VCaP (cell line): ENCODE measurements around the gene MRPL44.
"Not testable (repeated sequence)": the region's sequence is repeated elsewhere in the genome, so short reads cannot be mapped to it uniquely, and the experiment has no call there.

Experiments used
- H3K27ac ChIP-seq: fragments of 450-650 bp; 2 replicates; pipeline ENCODE4 v1.5.1; 2017
- TF ChIP-seq, protein P1 (sequence below): fragments of 450-650 bp; conservative IDR thresholded peaks from 2 replicates; pipeline ENCODE4 v1.5.1; 2017; ENCODE audit warnings: mild to moderate bottlenecking, moderate library complexity

Gene MRPL44

DNA sequence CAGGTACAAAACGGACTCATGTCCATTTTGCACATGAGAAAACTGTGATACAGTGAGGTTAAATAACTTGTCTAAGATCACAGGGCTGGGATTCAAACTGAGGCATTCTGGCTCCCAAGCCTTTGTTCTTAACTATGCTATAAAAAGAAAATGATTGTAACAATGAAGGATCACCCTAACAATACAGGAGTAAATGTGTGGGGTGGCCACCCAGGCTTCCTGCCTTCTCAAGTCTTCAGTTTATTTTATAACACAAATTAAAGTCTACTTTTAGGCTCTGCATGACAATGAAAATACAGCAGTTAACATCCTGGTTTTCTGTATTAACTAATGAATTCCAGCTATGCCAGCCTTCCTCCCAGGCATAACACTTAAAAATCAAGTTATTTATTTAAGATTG, 19.7 kb upstream of the MRPL44 start:
- TF ChIP-seq, protein P1, sequence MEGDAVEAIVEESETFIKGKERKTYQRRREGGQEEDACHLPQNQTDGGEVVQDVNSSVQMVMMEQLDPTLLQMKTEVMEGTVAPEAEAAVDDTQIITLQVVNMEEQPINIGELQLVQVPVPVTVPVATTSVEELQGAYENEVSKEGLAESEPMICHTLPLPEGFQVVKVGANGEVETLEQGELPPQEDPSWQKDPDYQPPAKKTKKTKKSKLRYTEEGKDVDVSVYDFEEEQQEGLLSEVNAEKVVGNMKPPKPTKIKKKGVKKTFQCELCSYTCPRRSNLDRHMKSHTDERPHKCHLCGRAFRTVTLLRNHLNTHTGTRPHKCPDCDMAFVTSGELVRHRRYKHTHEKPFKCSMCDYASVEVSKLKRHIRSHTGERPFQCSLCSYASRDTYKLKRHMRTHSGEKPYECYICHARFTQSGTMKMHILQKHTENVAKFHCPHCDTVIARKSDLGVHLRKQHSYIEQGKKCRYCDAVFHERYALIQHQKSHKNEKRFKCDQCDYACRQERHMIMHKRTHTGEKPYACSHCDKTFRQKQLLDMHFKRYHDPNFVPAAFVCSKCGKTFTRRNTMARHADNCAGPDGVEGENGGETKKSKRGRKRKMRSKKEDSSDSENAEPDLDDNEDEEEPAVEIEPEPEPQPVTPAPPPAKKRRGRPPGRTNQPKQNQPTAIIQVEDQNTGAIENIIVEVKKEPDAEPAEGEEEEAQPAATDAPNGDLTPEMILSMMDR: no peak
- H3K27ac ChIP-seq: no peak overlapping the region

DNA sequence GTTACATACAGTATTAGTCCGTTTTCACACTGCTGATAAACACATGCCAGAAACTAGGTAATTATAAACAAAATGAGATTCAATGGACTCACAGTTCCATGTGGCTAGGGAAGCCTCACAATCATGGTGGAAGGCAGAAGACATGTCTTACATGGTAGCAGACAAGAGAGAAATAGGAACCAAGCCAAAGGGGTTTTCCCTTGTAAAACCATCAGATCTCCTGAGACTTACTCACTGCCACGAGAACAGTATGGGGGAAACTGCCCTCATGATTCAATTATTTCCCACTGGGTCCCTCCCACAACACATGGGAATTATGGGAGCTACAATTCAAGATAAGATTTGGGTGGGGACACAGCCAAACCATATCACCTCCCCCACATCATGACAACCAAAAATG, 17.8 kb upstream of the MRPL44 start:
- not testable (repeated sequence) for H3K27ac ChIP-seq

GRCh38 chr2:223941579-223942277, 15.5 kb upstream of the MRPL44 start:
- H3K27ac ChIP-seq: no peak overlapping the region
- TF ChIP-seq, protein P1: no peak

DNA sequence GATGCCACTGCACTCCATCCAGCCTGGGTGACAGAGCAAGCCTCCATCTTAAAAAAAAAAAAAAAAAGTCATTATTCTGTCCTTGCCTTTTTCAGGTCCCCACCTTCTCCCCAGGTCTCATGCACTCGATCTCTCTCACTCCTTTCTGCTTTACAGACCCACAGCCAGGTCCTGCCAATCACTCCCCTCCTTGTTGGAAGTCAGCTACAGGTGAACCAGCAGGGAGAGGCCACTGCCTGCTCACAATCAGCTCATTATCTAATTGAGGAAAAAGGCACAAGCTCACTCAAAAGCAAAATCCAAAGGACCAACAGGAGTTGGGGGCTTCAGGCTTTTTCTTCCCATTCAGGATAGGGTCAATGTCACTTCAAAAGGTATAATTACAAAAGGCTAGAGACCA, 14.1 kb upstream of the MRPL44 start:
- H3K27ac ChIP-seq: peak overlapping the region; percentile 90

GRCh38 chr2:223943561-223944008, 13.7 kb upstream of the MRPL44 start:
- TF ChIP-seq, protein P1: no peak
- H3K27ac ChIP-seq: peak overlapping the region; percentile 90

More for the DNA sequence above, 14.1 kb upstream of the MRPL44 start:
- TF ChIP-seq, protein P1: no peak

DNA sequence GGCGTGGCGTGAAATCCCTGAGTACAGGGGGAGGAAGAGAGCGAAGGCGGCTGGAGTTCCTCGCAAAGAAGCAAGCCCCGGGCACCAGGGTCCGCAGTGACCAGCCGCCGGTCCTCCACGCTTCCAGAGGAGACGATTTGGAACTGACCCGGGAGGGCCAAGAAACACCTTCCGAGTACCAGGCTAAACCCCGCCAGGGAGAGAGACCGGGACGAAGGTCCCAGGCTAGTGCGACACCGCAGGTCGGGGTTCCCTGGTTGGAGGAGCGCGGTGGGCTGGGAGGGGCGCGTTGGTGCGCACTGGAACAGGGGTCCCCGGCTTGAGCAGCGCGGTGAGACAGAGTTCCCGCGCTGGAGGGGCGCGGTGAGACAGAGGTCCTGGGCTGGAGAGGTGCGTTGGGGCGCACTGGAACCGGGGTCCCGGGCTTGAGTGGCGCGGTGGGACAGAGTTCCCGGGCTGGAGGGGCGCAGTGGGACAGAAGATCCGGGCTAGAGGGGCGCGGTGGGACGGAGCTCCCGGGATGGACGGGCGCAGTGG, 13.0 kb upstream of the MRPL44 start:
- TF ChIP-seq, protein P1: no peak
- H3K27ac ChIP-seq: peak overlapping the region; percentile 90

DNA sequence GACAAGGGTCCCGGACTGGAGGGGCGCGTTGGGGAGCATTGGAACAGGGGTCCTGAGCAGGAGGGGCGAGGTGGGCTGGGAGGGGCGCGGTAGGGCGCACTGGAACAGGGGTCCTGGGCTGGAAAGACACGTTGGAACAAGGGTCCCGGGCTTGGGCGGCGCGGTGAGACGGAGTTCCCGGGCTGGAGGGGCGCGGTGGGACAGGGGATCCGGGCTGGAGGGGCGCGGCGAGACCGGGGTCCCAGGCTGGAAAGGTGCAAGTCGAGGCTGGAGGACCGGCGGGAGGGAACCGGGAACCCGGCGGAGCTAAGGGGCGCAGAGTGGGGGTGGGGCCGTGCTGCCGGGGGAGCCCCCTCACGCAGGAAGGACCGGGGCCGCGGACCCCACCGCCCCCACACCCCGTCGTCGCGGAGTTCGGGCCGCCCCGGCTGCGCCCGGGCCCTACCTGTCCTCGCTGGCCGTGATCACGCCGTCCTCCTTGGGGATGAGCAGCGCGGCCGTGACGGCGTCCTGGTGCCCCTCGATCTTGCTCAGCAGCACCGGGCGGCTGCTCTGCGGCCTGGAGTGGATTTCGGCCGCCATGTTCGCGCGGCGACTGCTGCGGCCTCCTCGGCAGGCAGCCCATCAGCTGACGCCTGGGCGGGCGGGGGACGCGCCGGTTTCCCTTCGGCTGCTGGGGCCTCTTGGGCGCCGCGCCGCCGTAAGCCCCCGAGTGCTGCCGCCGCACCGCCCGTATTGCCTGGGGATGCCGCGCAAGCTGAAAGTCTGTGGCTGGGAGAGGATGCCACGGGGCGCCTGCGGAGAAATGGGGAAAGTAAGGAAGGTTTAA, 12.3 kb upstream of the MRPL44 start, which contains the start of gene WDFY1:
TSS of gene WDFY1 (minus strand) at position 633 of the 829 bp plus-strand sequence. CDS start at position 582, 51 bp downstream.
- peak within 1 kb of the TSS; percentile 90 for H3K27ac ChIP-seq
- TF ChIP-seq, protein P1: no peak
